GM18858 (cell line): ENCODE data around the gene KRT6A.
"Not testable (repeated sequence)": the region's sequence is repeated elsewhere in the genome, so short reads cannot be mapped to it uniquely, and the experiment has no call there.

Experiments used
- ATAC-seq: cut with Tn5 transposase; IDR thresholded peaks from one replicate; pipeline ENCODE4 v1.9.1; 2021; ENCODE audit not compliant: unreplicated experiment

KRT6A gene

DNA sequence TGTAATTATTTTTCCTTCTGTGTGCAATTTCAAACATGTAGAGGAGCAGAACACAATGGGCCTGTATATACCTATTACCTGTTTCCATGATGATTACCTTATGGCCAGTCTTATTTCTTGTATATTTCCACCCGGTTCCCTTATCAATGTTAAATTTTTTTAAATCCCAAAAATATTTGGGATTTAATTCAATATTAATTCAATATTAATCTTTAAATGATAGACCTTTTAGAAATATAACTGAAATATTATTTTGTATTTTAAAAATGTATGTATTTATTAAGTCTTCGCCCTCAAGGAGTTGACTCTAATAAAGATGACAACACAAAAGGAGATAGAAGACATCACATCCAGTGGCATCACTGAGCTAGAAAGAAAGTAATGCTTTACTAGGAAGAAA lies 18.8 kb downstream of the KRT6A start:
- ATAC-seq, result no peak

- ATAC-seq, result no peak
Measured at GRCh38 chr12:52473768-52474167, 19.3 kb downstream of the KRT6A start, which contains the start of gene KRT6C. Gene KRT6C, minus strand, starts transcription at chr12:52473805. Its CDS starts 68 bp downstream, at chr12:52473737.

GRCh38 chr12:52469853-52470252 lies 23.2 kb downstream of the KRT6A start:
- no peak for ATAC-seq

DNA sequence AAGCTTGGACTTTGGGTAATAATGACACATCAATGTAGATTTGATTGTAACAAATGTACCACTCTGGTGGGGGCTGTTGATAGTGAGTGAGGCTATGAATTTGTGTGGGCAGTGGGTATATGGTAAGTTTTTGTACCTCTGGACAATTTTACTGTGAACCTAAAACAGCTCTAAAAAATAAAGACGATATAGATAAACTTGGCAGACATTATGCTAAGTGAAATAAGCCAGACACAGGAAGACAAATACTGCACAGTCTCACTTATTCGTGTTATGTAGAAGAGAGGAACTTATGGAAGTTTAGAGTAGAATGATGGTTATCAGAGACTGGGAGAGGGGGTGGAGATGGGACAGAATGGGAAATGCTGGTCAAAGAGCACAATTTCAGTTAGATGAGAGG lies 28.2 kb downstream of the KRT6A start:
- ATAC-seq, result no peak

DNA sequence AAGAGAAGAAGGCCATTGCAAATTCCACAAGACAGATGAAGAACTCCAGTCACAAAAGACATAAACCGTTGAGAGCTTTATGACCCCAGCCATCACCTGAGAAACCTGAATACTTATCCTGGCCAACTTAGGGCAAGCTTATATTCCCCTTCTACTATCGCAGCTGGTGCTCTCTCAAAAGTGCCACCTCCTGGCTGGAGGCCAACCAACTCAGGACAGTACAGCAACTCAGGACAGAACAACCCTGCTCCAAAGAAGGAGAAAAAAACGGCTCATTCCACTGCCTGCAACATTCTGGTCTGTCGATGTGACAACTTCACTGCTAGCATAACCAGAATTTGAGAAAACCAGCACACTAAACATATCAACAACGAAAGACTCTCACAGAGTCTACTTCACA lies 31.4 kb downstream of the KRT6A start:
- ATAC-seq, result no peak

DNA sequence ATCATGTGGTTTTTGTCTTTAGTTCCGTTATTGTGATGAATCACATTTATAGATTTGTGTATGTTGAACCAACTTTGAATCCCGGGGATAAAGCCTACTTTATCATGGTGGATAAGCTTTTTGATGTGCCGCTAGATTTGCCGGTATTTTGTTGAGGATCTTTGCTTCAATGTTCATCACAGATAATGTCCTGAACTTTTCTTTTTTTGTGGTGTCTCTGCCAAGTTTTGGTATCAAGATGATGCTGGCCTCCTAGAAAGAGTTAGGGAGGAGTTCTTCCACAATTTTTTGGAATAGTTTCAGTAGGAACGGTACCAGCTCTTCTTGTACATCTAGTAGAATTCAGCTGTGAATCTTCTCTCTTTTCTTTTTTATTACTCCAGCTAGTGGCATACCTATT lies 34.2 kb downstream of the KRT6A start:
- ATAC-seq, result no peak

DNA sequence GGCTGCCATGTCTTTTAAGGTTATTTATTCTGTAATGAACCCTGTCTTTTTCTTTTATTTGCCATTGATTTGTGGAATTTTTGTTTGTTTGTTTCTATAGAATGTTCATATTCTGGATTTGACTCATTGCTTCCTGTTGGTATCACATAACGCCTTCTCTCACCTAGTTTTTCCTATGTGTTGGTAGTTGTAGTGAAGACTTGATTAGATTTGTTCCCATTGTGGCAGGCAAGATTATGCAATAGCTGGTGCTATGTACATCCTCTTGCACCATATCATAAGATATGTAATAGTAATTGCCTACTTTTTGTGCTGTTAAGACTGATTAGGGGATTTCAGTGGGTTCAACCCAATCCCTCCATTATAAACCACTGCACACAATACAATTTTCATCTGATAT lies 37.2 kb downstream of the KRT6A start:
- no peak for ATAC-seq

DNA sequence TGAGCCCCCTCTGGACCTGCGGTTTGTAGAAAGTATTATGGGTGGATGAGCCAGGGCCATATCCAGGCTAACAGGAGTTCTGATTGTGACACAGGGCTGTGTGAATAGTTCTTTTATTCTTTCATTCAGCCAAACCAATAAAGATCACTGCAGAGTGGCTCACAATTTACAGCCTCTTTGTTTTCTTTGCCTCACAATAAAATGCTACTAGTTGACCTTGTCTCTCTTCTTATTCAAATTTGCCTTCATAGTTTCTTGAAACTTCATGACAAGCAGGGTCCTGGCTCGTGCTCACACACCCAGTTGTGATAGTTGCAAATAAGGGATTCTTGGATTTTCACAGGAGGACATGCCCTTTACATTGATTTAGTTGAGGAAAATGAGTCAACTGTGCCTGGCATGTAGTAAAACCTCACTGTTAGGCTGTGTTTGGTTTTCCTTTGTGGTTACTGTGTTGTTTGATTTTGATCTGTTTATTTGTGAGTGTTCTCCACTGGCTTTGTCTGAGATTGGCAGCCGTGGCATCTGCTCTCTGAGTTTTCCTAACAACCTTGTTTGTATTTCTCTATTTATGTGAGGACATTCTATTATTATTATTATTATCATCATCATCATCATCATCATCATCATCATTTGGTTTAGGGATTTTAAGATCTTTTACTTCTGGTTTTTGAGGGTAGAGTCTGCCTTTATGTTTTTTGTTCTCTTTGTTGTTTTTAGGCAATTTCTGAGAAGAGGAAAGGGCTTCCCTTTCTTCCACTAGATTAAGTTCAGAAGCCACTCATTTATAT lies 38.5 kb downstream of the KRT6A start:
- no peak for ATAC-seq

- ATAC-seq, result no peak
Measured at GRCh38 chr12:52452101-52452500, 41.0 kb downstream of the KRT6A start, which contains the start of gene KRT6B. Gene KRT6B, minus strand, starts transcription at chr12:52452146. Its CDS starts 68 bp downstream, at chr12:52452078.

- no peak for ATAC-seq
Measured at GRCh38 chr12:52448228-52448627, 44.8 kb downstream of the KRT6A start.

DNA sequence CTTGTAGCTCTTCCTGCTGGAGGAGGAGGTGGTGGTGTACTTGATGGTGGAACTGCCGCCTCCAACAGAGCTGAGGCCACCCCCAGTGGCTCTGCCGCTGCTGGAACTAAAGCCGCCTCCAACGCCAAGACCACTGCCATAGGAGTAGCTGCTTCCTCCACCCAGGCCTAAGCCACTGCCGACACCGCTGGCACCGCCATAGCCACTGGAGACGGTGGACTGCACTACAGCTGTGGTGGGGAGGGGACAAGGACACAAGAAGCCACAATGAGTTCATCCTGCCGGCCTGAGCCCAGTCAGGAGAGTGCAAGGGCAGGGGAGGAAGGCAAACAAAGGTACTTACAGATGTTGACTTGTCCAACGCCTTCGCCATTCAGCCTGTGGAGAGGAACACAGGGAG lies 45.9 kb downstream of the KRT6A start:
- ATAC-seq, result not testable (repeated sequence)

DNA sequence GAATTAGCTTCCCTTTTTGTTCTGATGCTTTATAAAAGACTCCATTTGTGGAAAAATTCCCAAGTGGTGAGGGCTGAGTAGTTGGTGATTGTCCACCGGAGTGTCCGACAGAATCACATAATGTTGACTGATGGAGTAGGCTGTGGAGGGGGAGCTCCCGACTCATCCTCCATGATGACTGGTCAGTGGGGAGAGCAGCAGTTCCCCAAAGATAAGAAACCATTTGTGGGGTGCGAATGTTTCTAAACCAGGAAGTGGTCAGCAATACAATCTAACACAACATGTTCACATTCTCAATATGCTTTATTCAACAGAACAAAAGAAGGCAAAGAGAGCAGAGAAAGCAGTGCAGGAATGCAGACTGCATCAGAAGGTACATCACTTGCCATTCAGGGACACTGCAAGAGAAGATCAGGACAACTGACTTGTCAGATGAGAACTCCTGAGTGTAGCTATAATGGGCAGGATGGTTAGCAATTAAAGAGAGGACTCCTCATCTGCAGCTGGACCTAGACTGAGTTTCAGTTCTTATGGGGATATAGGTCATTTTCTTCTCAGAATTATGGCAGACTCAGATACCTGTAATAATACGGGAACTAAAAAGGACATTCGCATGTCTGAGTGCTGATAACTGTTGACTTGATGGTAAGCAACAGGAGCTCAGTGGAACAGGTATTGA lies 46.6 kb downstream of the KRT6A start:
- no peak for ATAC-seq

- no peak for ATAC-seq
Measured at GRCh38 chr12:52445876-52446275, 47.2 kb downstream of the KRT6A start.

- no peak for ATAC-seq
Measured at GRCh38 chr12:52444647-52445595, 48.1 kb downstream of the KRT6A start.

GRCh38 chr12:52443966-52444365 lies 49.1 kb downstream of the KRT6A start:
- ATAC-seq, result no peak

DNA sequence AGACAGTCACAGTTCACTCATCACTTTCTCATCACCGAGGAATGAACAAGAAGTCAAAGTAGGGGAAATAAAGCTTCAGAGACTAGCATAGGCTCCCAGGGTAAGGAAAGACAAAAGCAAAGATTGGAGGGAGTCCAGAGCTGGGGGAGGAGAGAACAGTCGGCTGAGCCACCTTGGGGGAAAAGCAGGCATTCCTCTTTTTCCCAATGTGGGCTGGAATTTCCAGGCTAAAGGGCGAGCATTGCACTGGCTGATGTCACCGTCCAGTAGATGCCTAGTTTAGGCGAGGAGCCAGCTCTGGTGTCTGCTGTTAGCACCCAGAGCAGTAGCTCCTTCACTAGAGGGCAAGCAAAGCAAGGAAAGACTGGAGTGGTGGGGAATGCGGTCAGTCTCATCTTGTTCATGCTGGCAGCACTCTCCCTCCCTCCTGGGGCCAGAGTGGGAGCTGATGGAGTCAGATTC lies 50.4 kb downstream of the KRT6A start:
- no peak for ATAC-seq

DNA sequence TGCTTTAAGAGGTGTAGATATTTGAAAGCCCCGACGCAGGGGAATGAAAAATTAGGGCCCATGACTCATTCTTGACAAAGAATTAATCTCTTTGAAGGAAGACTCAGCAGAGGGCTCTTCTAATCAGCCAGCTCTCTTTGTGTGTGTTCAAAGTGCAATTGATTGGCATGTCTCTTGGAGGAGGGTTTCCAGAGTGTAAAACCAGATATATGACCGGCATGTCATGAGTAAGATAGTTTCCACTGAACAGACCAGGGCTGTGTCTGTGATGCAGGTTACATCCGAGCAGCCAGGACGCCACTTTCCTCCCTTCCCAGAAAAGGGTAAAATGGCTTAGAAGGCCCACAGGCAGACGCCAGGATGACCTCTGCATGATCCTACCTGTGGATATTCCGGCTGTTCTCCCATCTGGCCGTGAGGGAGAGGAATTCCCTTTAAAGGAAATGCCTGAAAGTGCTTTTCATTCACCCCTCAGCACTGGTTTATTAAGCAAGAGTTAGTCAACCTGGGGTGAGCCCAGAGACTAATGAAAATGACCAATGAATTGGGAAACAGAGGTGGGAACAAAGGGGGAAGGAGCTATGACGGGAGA lies 51.6 kb downstream of the KRT6A start:
- ATAC-seq, result no peak

DNA sequence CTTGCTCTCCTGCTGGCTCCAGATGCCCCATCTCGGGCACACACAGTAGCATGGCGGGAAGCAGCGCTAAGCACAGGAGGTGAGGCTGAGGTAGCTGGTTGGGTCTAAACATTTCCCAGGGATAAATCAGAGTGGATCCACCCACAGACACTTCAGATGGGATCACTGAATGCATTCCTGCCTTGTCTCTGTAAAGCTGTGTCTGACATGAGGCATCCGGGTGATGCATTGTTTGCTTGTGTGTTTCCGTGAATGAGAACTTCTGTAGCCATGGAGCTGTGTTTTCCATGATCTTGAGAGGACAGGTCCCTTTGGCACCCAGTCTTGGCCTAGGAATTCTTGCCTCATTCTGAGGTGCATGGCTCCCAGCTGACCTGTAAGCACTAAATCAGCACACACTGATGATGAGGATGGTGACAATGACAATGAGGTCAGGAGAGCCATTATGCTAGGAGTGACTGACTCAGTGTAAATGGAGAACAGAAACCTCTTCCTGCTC lies 52.2 kb downstream of the KRT6A start:
- no peak for ATAC-seq

- no peak for ATAC-seq
Measured at GRCh38 chr12:52439845-52440244, 53.2 kb downstream of the KRT6A start.

DNA sequence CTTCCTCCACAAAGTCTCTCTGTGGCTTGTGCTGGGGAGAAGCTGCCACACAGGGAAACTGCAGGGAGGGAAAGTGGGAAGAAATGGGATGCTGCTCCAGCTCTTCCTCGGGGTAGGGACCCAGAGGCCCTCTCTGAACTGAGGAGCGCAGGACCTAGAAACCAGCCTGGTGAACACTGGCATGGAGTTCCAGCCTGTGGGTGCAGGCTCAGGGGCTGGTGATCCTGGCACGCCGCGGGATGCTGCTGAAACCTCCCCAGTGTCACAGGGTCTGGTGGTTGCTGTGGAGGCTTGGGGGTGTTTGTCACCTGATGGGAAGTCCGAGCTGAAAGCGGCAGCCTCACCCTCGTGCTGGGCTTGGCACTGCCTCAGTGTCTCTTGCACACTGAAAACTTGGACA lies 53.6 kb downstream of the KRT6A start:
- no peak for ATAC-seq
